Transverse colon (tissue), 4 donors: ENCODE measurements around the gene FER. TPM values are rescaled to one million over a fixed set of nuclear protein-coding genes. Genes with fewer than 3 reads are reported as not detected.
A peak's percentile ranks its signal among the peaks of the same experiment; 100 is the strongest.

Experiments
- DNase-seq: peaks from one replicate; pipeline ENCODE4 v3.0.0-alpha.2; 2019
- H3K27ac ChIP-seq, 4 donors: fragments of 200-600 bp; sonication (generic); 2 replicates each; pipeline ENCODE4 v1.5.1; 2016 to 2018; ENCODE audit warnings: inconsistent platforms in 4 of 4
- H3K27me3 ChIP-seq: fragments of 200-600 bp; sonication (generic); 2 replicates; pipeline ENCODE4 v1.5.1; 2017; ENCODE audit warnings: inconsistent platforms
- H3K36me3 ChIP-seq, 4 donors: fragments of 200-600 bp; sonication (generic); 2 replicates each; pipeline ENCODE4 v1.5.1; 2017 to 2019; ENCODE audit warnings: inconsistent platforms in 4 of 4
- H3K4me1 ChIP-seq, 4 donors: fragments of 200-600 bp; sonication (generic); 2 replicates each; pipeline ENCODE4 v1.5.1; 2017 to 2020; ENCODE audit warnings: inconsistent platforms in 4 of 4
- H3K4me3 ChIP-seq, 4 donors: fragments of 200-600 bp; sonication (generic); 1 replicate in 1 of 4; 2 replicates in 3 of 4; pipeline versions ENCODE4 v1.5.1 to v1.6.1; 2017 to 2019; ENCODE audit warnings: inconsistent platforms in 4 of 4
- H3K9me3 ChIP-seq, 2 donors: fragments of 200-600 bp; sonication (generic); 2 replicates each; pipeline ENCODE4 v1.5.1; 2017 to 2019; ENCODE audit warnings: inconsistent platforms in 2 of 2
- CTCF ChIP-seq, 5 experiments: fragments of 200-600 bp in 3 of 5; fragments of 450-650 bp in 2 of 5; sonication (generic) in 3 of 5; IDR thresholded peaks; 1 replicate in 2 of 5; 2 replicates in 3 of 5; pipeline ENCODE4 v1.5.1; 2016 to 2017; ENCODE audit warnings: antibody characterized with exemption in 5 of 5, inconsistent platforms in 3 of 5, mild to moderate bottlenecking in 2 of 5, moderate library complexity in 1 of 5
- EP300 ChIP-seq: sonication (generic); formaldehyde crosslinking; IDR thresholded peaks from one replicate; pipeline ENCODE4 v1.6.1; 2017; ENCODE audit warnings: antibody characterized with exemption, low read depth
- POLR2A ChIP-seq: fragments of 450-650 bp; IDR thresholded peaks from one replicate; pipeline ENCODE4 v1.6.1; 2016; ENCODE audit warnings: antibody characterized with exemption, mild to moderate bottlenecking, moderate library complexity
- POLR2AphosphoS5 ChIP-seq, 3 donors: sonication (generic); formaldehyde crosslinking; IDR thresholded peaks; one replicate each; pipeline ENCODE4 v1.6.1; 2016; ENCODE audit warnings: antibody characterized with exemption in 3 of 3
- WGBS, 2 donors: methylation state at CpG; one replicate each; pipeline ENCODE4 v1.1.5; 2018; ENCODE audit warnings: low coverage in 1 of 2; 5-methylcytosine and 5-hydroxymethylcytosine counted together
- in situ Hi-C, 4 donors: fragments of 200-750 bp; cut with MboI; loops; one replicate each; pipeline versions ENCODE4 v1.15.0 to v1.15.1; 2017; ENCODE audit warnings: low sequenced_read_pairs in 3 of 4, low pct_ligation_motif_present in 1 of 4, low pct_unique_long_range_greater_than_20kb in 1 of 4
- intact Hi-C: fragments of 100-400 bp; cut with DNase I; formaldehyde crosslinking; loops from one replicate; pipeline ENCODE4 v1.15.1; 2023; ENCODE audit warnings: low total_unique reads
- total RNA-seq, 4 donors: library from RNA; depleted of rRNA; stranded (reverse); fragments of >200 nt; gene quantifications; one replicate each; pipeline ENCODE4 v1.1.0, GENCODE V29; 2016

The FER gene
- total RNA-seq, 4 donors from 2014 or later = 7.5 to 25.5 (median 13.1) TPM

DNA sequence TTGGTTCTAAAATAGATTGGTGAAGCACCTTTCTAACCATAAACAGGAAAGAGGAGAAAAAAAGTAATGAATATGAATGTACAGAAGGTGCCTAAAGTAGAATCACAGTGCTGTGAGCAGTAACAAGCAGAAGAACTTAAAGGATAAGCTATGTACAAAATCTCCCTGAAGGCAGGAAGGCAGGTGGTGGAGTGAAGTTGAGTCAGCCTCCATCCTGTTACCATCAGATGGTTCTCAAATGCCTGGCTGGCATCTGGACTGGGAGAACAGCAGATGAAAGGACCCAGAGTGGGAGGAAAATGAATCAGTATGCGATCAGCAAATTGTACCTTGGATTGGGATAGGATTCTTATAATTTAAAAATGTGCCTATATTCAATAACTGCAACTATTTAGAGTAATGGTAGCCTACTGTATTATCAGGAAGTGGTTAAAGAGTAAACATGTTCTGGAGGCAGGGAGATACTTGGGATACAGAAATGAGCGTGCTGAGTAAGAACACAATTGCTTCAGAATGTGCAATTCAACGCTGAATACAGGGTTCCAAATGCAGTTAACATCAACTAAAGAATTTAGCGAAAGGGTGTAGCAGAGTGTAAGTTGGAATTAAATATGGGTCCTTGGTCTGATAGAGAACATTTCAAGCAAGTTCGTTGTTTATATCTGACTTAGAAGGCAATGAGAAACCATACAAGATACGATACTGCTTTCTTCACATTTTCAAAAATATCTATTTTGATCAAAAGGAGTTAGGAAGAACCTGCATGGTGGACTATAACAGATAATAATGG is 21.1 kb upstream of the FER start:
- Histone ChIP-seq H3K27me3 (no peaks in the 10 kb centered on the region), H3K4me3 (peak overlapping the region in 2 of 4 donors; percentile 70 to 84), H3K27ac (peak overlapping the region; percentile 90 to 95 (median 92)), H3K4me1 (peaks cover 0 to 15% (median 3%) of the 10 kb centered on the region in 4 donors), H3K36me3 (no peaks in the 10 kb centered on the region), H3K9me3 (no peaks in the 10 kb centered on the region)
- in situ Hi-C loops = loop anchor here in 1 of 4 donors (25.0 kb wide), 1 partner anchor 961 kb away; the partner anchor contains the start of gene MAN2A1
- DNase-seq = no peak
- intact Hi-C loops = no loop called here
- WGBS, 2 donors = 77 to 87% methylated on average over 4 to 6 of the region's 6 CpGs
- TF ChIP-seq EP300 = no peak
- TF ChIP-seq CTCF (IDR thresholded peaks at IDR 0.05) = no peak
- TF ChIP-seq POLR2A = no peak
- no peak for TF ChIP-seq POLR2AphosphoS5 (IDR thresholded peaks at IDR 0.05)

GRCh38 chr5:108727236-108727650 is 20.5 kb upstream of the FER start:
- intact Hi-C loops = no loop called here
- peak in 2 of 3 donors; percentile 22 to 29 for TF ChIP-seq POLR2AphosphoS5 (IDR thresholded peaks at IDR 0.05)
- TF ChIP-seq POLR2A = no peak
- no peak for TF ChIP-seq EP300
- no peak for TF ChIP-seq CTCF (IDR thresholded peaks at IDR 0.05)
- Histone ChIP-seq H3K36me3 (no peaks in the 10 kb centered on the region), H3K9me3 (no peaks in the 10 kb centered on the region), H3K27me3 (no peaks in the 10 kb centered on the region), H3K4me3 (peak overlapping the region; percentile 65 to 85 (median 77)), H3K27ac (peak overlapping the region; percentile 90 to 95 (median 92)), H3K4me1 (peaks cover 0 to 15% (median 3%) of the 10 kb centered on the region in 4 donors)
- peak; percentile 52 for DNase-seq
- in situ Hi-C loops = loop anchor here in 1 of 4 donors (25.0 kb wide), 1 partner anchor 960 kb away; the partner anchor contains the start of gene MAN2A1
- WGBS, 2 donors = 10 to 21% methylated on average over 6 to 8 of the region's 8 CpGs

GRCh38 chr5:108727651-108728565 is 19.8 kb upstream of the FER start:
- no peaks in the 10 kb centered on the region for H3K36me3 ChIP-seq
- WGBS, 2 donors = 0% methylated on average over 60 of the region's 61 CpGs; no CpG with 5 or more reads in 1 of the 2 donors
- TF ChIP-seq POLR2A = peak; percentile 90
- TF ChIP-seq CTCF (IDR thresholded peaks at IDR 0.05) = no peak
- peak; percentile 86 to 90 (median 89) for TF ChIP-seq POLR2AphosphoS5 (IDR thresholded peaks at IDR 0.05)
- no peak for TF ChIP-seq EP300
- peak; percentile 93 for DNase-seq
- in situ Hi-C loops = loop anchor here in 1 of 4 donors (25.0 kb wide), 1 partner anchor 959 kb away; the partner anchor contains the start of gene MAN2A1
- H3K9me3 ChIP-seq = no peaks in the 10 kb centered on the region
- no peaks in the 10 kb centered on the region for H3K27me3 ChIP-seq
- H3K4me3 ChIP-seq = peak overlapping the region; percentile 65 to 85 (median 77)
- H3K27ac ChIP-seq = peak overlapping the region; percentile 90 to 95 (median 92)
- H3K4me1 ChIP-seq = peaks cover 0 to 15% (median 3%) of the 10 kb centered on the region in 4 donors
- intact Hi-C loops = no loop called here
